B cell (primary cell): ENCODE results near the gene SEC14L1. TPM values are rescaled to one million over a fixed set of nuclear protein-coding genes. Genes with fewer than 3 reads are reported as not detected.

ENCODE experiments used
- ATAC-seq: fragments of 200-7000 bp; cut with Tn5 transposase; one replicate; pipeline ENCODE4 v1.10.0; 2021; ENCODE audit warnings: low read depth, mild to moderate bottlenecking, moderate number of reproducible peaks, moderate library complexity
- CTCF ChIA-PET: fragments of 350-600 bp; sonication (Branson Sonifier 250); formaldehyde crosslinking; loops from one replicate; lab custom pipeline; 2021; ENCODE audit warnings: antibody characterized with exemption, inconsistent platforms; lab: Charles Lee
- POLR2A ChIA-PET: fragments of 350-600 bp; sonication (Branson Sonifier 250); formaldehyde crosslinking; loops from one replicate; lab custom pipeline; 2021; ENCODE audit warnings: antibody characterized with exemption; lab: Charles Lee
- DNase-seq: peaks from one replicate; pipeline ENCODE4 v3.0.0; 2013
- H2AFZ ChIP-seq: 2 replicates; pipeline ENCODE4 v1.6.1; 2012; ENCODE audit warnings: mild to moderate bottlenecking, low read depth, low read length; ENCODE audit not compliant: insufficient read depth, poor library complexity, severe bottlenecking
- H3K27ac ChIP-seq, 2 donors: 1 replicate in 1 of 2; 2 replicates in 1 of 2; pipeline ENCODE4 v1.5.1; 2012 to 2013; ENCODE audit warnings: low read length in 2 of 2, mild to moderate bottlenecking in 2 of 2, moderate library complexity in 1 of 2
- H3K27me3 ChIP-seq, 4 experiments: fragments of 200-600 bp in 1 of 4; sonication (generic) in 1 of 4; replicated peaks in 1 of 4; 1 replicate in 2 of 4; 2 replicates in 2 of 4; pipeline versions ENCODE4 v1.6.1 to v1.7.0; 2013 to 2016; ENCODE audit warnings: low read length in 3 of 4, mild to moderate bottlenecking in 2 of 4, mixed read lengths in 1 of 4, moderate library complexity in 1 of 4; ENCODE audit not compliant: insufficient read depth in 4 of 4, control insufficient read depth in 3 of 4; ENCODE audit errors: control extremely low read depth in 1 of 4
- H3K36me3 ChIP-seq, 2 experiments: replicated peaks in 1 of 2; 1 replicate in 1 of 2; 2 replicates in 1 of 2; pipeline versions ENCODE4 v1.6.1 to v1.7.1; 2013; ENCODE audit warnings: low read length in 1 of 2; ENCODE audit not compliant: insufficient read depth in 2 of 2, control insufficient read depth in 1 of 2; ENCODE audit errors: control extremely low read depth in 1 of 2, extremely low read depth in 1 of 2
- H3K4me1 ChIP-seq, 2 donors: fragments of 200-600 bp in 1 of 2; sonication (generic) in 1 of 2; 1 replicate in 1 of 2; 2 replicates in 1 of 2; pipeline versions ENCODE4 v1.5.1 to v1.6.1; 2013 to 2017; ENCODE audit warnings: low read length in 2 of 2; ENCODE audit not compliant: control insufficient read depth in 2 of 2, insufficient read depth in 2 of 2
- H3K4me2 ChIP-seq: replicated peaks from 2 replicates; pipeline ENCODE3; 2012; ENCODE audit warnings: mild to moderate bottlenecking, low read depth, low read length; ENCODE audit not compliant: poor library complexity, severe bottlenecking
- H3K4me3 ChIP-seq, 5 experiments: fragments of 200-600 bp in 1 of 5; sonication (generic) in 1 of 5; 1 replicate in 3 of 5; 2 replicates in 2 of 5; pipeline versions ENCODE4 v1.5.1 to v1.7.0; 2011 to 2016; ENCODE audit warnings: low read length in 4 of 5, mild to moderate bottlenecking in 4 of 5, low read depth in 2 of 5, control low read depth in 1 of 5, moderate library complexity in 1 of 5; ENCODE audit not compliant: insufficient read depth in 1 of 5; ENCODE audit errors: control extremely low read depth in 1 of 5, extremely low read depth in 1 of 5
- H3K79me2 ChIP-seq: fragments of 200-600 bp; sonication (generic); one replicate; pipeline ENCODE4 v1.6.0; 2016; ENCODE audit warnings: low read length; ENCODE audit not compliant: control insufficient read depth, insufficient read depth
- H3K9ac ChIP-seq: fragments of 200-600 bp; sonication (generic); 2 replicates; pipeline ENCODE4 v1.6.1; 2017; ENCODE audit warnings: mild to moderate bottlenecking, low read length, moderate library complexity
- H3K9me3 ChIP-seq, 3 donors: one replicate each; pipeline versions ENCODE4 v1.6.1 to v1.7.1; 2013; ENCODE audit warnings: low read length in 2 of 3; ENCODE audit not compliant: control insufficient read depth in 2 of 3, insufficient read depth in 1 of 3; ENCODE audit errors: control extremely low read depth in 1 of 3
- H4K20me1 ChIP-seq: 2 replicates; pipeline ENCODE4 v1.6.0; 2012; ENCODE audit warnings: mild to moderate bottlenecking, low read length; ENCODE audit not compliant: insufficient read depth, control insufficient read depth, poor library complexity, severe bottlenecking
- H3K27ac Mint-ChIP-seq: one replicate; pipeline ENCODE4 v1.8.0; 2021; ENCODE audit warnings: mixed read lengths
- H3K27me3 Mint-ChIP-seq: one replicate; pipeline ENCODE4 v1.8.0; 2021; ENCODE audit warnings: mixed read lengths
- H3K4me1 Mint-ChIP-seq: one replicate; pipeline ENCODE4 v1.8.0; 2021; ENCODE audit warnings: mixed read lengths
- H3K4me3 Mint-ChIP-seq: one replicate; pipeline ENCODE4 v1.8.0; 2021; ENCODE audit warnings: mixed read lengths
- H3K9me3 Mint-ChIP-seq: one replicate; pipeline ENCODE4 v1.8.0; 2022; ENCODE audit warnings: mixed read lengths; ENCODE audit not compliant: insufficient read depth
- EZH2 ChIP-seq: IDR thresholded peaks from 2 replicates; pipeline ENCODE4 v1.6.1; 2012; ENCODE audit warnings: borderline replicate concordance, low read depth, mild to moderate bottlenecking, moderate library complexity, low read length; ENCODE audit not compliant: insufficient read depth, poor library complexity, severe bottlenecking
- WGBS: methylation state at CpG from one replicate; pipeline ENCODE4 v1.1.5; 2013; ENCODE audit warnings: missing lambda C conversion rate; ENCODE audit not compliant: insufficient coverage; 5-methylcytosine and 5-hydroxymethylcytosine counted together
- intact Hi-C: fragments of 100-400 bp; cut with micrococcal nuclease; formaldehyde crosslinking; loops from one replicate; pipeline ENCODE4 v1.10.0; 2022
- polyA plus RNA-seq: library from polyadenylated mRNA; depleted of rRNA; stranded (reverse); fragments of >200 nt; gene quantifications from 2 replicates; pipeline ENCODE4 v1.2.3, GENCODE V29; 2012
- total RNA-seq, 2 donors: library from RNA; stranded (reverse); fragments of 120-200 nt in 1 of 2; gene quantifications; 1 replicate in 1 of 2; 2 replicates in 1 of 2; pipeline versions ENCODE4 v1.2.3 to v1.2.4, GENCODE V29; 2013 to 2022
- TF ChIP-seq, protein P1 (sequence below): fragments of 200-600 bp; IDR thresholded peaks from one replicate; pipeline ENCODE4 v1.8.0; 2022; ENCODE audit warnings: antibody characterized with exemption, mild to moderate bottlenecking

The SEC14L1 gene
- total and polyA plus RNA-seq, 2 donors (not counting 1 experiment from before 2014, with no cell fraction given): 37.7 to 103 TPM

DNA sequence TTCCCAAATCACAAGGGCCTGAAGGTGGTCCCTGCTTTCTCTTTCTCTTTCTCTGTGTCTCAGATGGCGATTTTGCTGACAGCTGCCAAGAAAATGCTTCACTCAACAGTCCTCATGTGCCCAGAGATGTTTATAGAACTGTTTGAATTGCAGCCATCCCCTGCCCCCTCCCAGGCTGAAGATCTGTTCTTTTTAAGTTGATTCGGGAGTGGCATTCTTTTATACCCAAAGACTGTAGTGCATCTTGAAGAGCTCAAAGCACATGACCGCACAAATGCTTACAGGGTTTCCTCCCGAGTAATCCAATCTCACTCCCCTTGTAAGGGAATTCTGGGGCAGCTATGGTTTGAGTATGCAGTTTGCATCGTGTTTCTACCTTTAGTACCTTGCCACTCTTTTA lies 75.7 kb downstream of the SEC14L1 start:
- H3K27me3 Mint-ChIP-seq: no peaks in the 10 kb centered on the region
- Histone ChIP-seq H3K9me3 (no peaks in the 10 kb centered on the region), H2AFZ (no peak overlapping the region), H3K27me3 (peaks cover 0 to 4% (median 0%) of the 10 kb centered on the region in 4 experiments), H4K20me1 (peaks cover 48% of the 10 kb centered on the region), H3K9ac (no peak overlapping the region), H3K4me1 (peaks cover 25 to 26% of the 10 kb centered on the region in 2 donors), H3K4me2 (no peak overlapping the region), H3K4me3 (no peak overlapping the region), H3K27ac (no peak overlapping the region), H3K36me3 (peaks cover 0 to 53% of the 10 kb centered on the region in 2 experiments), H3K79me2 (peaks cover 9% of the 10 kb centered on the region)
- intact Hi-C loops: no loop called here
- no peak for ATAC-seq
- H3K4me1 Mint-ChIP-seq: peaks cover 38% of the 10 kb centered on the region
- no peak overlapping the region for H3K4me3 Mint-ChIP-seq
- TF ChIP-seq EZH2: no peak
- TF ChIP-seq, protein P1, sequence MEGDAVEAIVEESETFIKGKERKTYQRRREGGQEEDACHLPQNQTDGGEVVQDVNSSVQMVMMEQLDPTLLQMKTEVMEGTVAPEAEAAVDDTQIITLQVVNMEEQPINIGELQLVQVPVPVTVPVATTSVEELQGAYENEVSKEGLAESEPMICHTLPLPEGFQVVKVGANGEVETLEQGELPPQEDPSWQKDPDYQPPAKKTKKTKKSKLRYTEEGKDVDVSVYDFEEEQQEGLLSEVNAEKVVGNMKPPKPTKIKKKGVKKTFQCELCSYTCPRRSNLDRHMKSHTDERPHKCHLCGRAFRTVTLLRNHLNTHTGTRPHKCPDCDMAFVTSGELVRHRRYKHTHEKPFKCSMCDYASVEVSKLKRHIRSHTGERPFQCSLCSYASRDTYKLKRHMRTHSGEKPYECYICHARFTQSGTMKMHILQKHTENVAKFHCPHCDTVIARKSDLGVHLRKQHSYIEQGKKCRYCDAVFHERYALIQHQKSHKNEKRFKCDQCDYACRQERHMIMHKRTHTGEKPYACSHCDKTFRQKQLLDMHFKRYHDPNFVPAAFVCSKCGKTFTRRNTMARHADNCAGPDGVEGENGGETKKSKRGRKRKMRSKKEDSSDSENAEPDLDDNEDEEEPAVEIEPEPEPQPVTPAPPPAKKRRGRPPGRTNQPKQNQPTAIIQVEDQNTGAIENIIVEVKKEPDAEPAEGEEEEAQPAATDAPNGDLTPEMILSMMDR: no peak
- H3K27ac Mint-ChIP-seq: no peak overlapping the region
- POLR2A ChIA-PET: interaction anchor here (0.9 kb wide), 1 partner anchor 14 kb away, joined by 3 read pairs; no protein-coding TSS in a partner anchor
- H3K9me3 Mint-ChIP-seq: no peaks in the 10 kb centered on the region
- CTCF ChIA-PET: interaction anchor here (1.0 to 1.1 kb wide), 2 partner anchors 11 to 526 kb away, joined by 3 read pairs; no protein-coding TSS in a partner anchor
- DNase-seq: no peak
- no CpG with 5 or more reads among the region's 5 CpGs for WGBS

DNA sequence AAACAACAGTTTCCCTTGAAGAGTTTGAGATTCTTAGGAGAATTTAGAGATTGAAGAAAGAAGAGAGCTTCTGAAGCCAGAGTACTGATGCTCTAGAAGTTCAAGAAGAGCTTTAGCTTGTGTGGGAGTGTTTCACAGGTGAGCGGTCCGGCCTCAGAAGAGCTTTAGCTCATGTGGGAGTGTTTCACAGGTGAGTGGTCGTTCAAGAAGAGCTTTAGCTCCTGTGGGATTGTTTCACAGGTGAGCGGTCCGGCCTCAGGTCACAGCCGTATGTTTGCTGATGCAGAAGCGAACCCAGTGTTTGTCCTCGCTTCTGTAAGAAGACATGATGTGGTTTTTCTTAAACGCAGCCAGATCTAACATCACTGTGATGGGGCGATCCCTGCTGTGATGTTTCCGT lies 76.4 kb downstream of the SEC14L1 start:
- DNase-seq: no peak
- Histone ChIP-seq H4K20me1 (peaks cover 41% of the 10 kb centered on the region), H3K4me2 (no peak overlapping the region), H3K9ac (no peak overlapping the region), H3K27ac (no peak overlapping the region), H3K4me3 (no peak overlapping the region), H2AFZ (no peak overlapping the region), H3K27me3 (peaks cover 0 to 4% (median 0%) of the 10 kb centered on the region in 4 experiments), H3K79me2 (peaks cover 9% of the 10 kb centered on the region), H3K36me3 (peaks cover 0 to 48% of the 10 kb centered on the region in 2 experiments), H3K4me1 (peaks cover 19 to 20% of the 10 kb centered on the region in 2 donors), H3K9me3 (no peaks in the 10 kb centered on the region)
- 97% methylated on average over 11 of the region's 11 CpGs for WGBS
- ATAC-seq: no peak
- no peak overlapping the region for H3K27ac Mint-ChIP-seq
- POLR2A ChIA-PET: interaction anchor here (0.9 kb wide), 1 partner anchor 15 kb away, joined by 3 read pairs; no protein-coding TSS in a partner anchor
- intact Hi-C loops: no loop called here
- peaks cover 31% of the 10 kb centered on the region for H3K4me1 Mint-ChIP-seq
- no peaks in the 10 kb centered on the region for H3K27me3 Mint-ChIP-seq
- CTCF ChIA-PET: interaction anchor here (1.0 to 1.1 kb wide), 2 partner anchors 10 to 526 kb away, joined by 3 read pairs; no protein-coding TSS in a partner anchor
- TF ChIP-seq, protein P1: no peak
- no peak for TF ChIP-seq EZH2
- no peak overlapping the region for H3K4me3 Mint-ChIP-seq
- no peaks in the 10 kb centered on the region for H3K9me3 Mint-ChIP-seq
